HG03520 (cell line): ENCODE data around the gene PRPF19.
A peak's percentile ranks its signal among the peaks of the same experiment; 100 is the strongest.

ENCODE experiments used
- ATAC-seq: cut with Tn5 transposase; IDR thresholded peaks from one replicate; pipeline ENCODE4 v1.9.1; 2021; ENCODE audit warnings: mild to moderate bottlenecking, moderate library complexity; ENCODE audit not compliant: unreplicated experiment

Gene PRPF19

DNA sequence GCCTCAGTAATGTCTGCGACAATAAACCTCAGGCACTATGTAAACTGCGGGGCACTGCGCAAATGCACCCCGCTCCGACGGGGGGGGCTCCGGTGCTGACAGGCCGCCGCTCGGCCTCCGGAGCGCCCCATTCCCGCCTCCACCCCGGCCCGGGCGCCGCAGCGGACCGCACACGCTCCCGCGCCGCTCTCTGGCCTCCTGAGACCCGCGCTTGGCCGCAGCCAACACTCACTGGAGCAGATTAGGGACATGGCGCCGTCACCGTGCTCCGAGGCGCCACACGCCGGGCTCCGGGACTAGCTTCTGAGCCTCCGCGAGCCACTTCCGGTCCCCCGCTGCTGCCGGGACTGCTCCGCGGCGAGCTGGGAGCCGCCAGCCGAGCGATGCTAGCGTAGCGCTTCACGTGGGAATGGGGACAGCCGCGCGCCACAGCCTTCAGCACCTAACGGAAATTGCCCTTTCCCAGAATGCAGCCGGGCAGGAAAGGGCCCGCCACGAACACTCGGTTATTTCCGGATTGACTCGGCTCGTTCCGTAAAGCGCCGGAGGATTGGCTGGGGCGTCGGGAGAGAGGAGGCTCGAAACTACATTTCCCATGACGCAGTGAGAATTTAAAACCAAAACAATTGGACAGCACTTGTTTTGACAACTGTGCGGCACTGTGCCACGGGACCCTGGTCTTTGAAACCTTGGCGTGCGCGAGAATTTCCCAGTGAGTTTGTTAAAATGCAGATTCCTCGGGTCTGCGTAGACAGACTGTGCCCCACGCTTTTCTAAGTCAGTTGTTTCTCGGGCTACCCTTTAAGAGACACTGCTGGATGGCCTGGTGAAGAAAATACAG, at the start of gene PRPF19:
PRPF19 (minus strand) TSS at position 454 of the 841 bp plus-strand sequence; CDS start at position 251, 203 bp downstream.
- peak; percentile 67 for ATAC-seq

DNA sequence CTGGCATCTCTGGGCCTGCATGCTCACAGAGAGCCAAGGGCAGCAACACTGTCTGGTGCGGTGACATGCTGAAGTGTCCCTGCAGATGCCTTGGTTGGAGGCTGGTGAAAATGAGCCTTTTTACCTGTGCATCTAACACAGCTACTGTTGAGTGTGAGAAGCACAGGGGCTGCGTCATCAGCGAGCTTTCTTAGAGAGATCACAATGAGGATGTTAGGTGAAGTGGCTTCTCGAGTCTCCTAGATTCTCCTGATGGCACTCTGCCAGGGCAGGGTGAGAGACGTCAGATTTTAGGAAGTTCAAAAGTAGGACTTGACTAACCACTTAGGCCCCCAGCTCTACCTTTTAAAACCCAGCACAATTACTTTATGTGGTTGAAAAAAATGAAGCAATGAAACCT, 49.2 kb upstream of the PRPF19 start:
- ATAC-seq: no peak

DNA sequence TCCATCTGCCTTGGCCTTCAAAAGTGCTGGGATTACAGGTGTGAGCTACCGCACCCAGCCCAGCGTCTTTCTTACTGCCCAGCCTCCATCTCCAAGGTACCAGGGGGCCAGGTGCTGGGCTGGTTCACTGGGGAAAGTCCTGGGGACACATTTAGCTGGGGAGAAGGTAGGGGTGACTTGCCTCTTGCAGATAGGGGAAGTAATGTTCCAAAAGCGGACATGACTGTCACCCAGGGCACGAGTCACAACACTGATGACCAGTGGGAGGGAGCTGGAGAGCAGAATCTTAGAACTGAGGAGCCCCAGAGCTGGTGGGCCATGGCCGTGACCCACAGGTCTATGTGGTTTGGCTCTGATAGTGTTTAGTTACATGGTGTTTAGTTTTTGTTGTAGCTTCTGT, 48.0 kb upstream of the PRPF19 start:
- ATAC-seq: no peak

DNA sequence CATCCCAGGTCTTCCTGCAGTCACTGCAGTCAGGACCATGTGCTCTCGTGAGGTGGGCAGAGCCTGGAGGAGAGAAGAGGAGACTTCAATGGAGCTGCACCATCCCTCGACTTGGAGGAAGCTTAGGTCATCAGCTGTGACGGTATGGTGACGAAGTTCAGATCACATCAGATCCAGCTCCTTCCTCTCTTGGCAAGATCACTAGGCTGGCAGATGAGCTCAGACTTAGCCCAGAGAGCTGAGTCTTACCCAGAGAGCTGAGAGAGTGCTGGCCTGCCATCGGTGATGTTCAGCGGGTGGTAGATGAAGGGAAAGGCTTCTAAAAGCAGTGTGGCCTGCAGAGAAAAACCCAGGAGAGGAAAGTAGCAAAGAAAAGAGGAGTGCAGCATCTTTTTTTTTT, 47.4 kb upstream of the PRPF19 start:
- ATAC-seq: no peak

DNA sequence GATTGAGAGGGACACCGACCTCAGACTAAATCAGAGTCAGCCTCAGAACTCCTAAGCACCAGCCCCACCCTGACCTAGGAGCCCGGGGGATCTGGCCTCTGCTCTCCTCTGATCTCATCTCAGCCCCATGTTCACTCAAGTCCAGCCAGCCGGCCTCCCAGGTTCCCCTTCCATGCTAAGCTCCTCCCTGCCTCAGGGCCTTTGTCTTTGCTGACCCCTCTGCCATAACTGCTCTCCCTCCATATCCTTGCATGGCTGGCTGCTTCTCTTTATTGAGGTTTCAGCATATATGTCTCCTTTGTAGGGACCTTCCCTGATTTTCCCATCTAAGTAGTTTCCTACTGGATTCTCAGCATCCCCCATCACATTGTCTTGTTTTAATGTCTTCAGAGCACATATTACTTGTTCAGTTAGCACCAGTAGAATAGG, 46.4 kb upstream of the PRPF19 start:
- ATAC-seq: peak; percentile 15

DNA sequence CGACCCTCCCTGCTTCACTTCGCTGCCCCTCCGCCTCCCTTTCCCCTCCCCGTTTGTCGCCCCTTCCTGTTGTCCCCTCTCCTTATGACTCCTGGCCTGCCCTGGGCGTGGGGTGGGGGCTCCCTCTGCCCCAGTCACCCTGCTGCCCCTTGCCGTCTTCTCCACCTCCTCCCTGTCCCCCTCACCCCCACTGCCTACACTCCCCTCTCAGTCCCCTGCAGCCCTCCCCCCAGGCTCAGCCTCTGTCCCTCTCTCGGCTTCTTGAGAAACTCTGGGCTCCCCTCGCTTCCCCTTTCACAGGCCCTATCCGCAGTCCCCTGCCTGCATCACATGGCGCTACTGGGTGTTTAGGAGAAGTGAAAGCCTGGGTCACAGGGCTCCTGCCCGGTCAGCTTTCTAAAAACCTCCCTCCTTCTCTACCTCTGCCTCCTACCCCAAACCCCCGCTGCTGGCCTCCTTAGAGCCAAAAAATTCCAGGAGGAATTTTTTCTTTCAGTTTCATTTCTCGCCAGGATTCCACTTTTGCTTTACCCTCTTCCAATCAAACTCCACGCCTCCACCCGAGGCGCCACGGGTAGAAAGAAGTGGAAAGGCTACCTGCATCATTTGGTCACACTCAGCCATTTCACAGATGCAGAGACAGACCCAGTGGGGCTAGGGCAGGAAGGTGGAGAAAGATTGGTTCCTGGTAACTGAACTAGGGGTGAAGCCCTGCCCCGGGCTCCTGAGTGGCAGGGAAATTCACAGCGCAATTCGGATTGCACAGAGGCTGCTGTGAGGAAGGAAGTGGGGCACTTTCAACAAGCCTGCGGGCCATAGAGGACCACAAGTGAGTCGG, 45.7 kb upstream of the PRPF19 start, which contains the start of gene SLC15A3:
SLC15A3 (minus strand) TSS at position 273 of the 838 bp plus-strand sequence. CDS start 625 bp downstream, outside the sequence.
- ATAC-seq: peak; percentile 60

DNA sequence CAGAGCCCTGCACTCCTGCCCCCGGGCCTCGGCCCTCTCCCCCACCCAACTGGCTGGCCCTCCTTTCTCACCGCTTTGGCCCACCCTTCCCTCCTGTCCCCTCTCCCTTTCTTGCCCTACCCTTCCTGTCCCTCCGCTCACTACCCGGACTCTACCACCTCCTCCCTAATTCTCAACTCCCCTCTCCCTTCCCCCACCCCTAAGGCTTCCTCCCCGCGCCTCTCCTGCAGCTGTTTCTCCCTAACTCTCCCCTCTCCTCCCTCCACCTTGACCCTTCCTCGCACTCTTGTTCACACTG, 45.2 kb upstream of the PRPF19 start:
- no peak for ATAC-seq

DNA sequence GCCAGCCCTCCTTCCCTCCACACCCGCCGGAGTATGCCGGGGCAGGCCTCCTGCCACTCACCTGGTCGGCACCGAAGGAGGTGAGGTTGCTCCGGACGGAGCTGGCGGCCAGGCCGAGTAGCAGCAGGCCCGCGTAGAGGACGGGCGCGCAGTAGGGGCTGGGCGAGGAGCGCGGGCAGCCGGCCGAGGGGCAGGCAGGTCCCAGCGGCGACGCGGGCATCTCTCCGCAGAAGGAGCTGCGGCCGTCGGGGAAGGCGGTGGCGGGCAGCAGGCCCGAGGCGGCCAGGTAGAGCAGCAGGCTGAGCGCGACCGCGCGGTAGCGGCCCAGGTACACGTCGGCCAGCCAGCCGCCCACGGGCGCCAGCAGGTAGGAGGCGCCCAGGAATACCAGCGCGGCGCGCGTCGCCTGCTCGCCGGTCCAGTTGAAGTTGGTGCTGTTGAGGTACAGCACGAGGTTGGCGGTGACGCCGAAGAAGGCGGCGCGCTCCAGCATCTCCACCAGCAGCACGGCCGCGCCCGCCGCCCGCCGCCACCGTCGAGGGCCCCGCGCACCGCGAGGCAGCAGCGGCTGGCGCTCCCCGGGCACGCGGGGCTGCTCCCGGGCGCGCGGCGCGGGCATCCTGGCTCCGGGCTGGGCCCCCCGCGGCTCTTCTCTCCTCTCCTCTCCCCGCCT, 44.7 kb upstream of the PRPF19 start:
- ATAC-seq: no peak

DNA sequence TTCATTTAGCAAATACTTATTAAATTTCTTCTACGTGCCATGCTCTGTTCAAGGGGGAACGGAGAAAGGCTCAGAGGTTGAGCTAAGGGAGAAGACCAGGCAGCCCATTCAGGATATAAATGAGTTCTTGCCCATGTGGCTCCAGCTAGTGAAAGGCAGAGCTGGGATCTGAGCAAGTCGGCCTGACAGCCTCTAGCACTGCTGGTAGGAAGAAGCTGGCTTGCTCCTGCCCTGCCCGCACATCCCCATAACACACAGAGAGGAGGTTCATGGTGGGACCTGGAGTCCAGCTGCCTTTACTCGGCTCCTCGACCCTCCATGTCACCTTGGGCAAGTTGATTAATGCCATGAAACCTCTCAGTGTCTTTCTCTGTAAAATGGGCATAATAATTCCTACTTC, 43.6 kb upstream of the PRPF19 start:
- no peak for ATAC-seq

DNA sequence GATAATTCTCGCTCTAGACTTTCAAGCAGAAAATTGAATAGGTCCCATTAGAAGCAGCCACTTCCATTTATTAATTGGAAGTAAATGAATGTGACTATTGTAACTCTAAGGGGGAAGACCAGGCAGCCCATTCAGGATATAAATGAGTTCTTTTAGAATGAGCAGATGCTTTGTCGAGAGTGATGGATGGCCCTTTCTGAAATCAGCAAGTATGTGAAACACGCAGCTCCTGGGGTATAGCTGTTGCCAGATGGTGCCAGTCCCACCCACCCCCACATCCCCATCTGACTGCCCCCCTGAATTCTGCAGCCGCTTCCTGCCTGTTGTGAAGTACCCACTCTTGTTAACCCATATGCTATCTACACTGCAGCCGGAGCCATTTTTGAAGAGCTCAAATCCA, 41.9 kb upstream of the PRPF19 start:
- ATAC-seq: no peak

DNA sequence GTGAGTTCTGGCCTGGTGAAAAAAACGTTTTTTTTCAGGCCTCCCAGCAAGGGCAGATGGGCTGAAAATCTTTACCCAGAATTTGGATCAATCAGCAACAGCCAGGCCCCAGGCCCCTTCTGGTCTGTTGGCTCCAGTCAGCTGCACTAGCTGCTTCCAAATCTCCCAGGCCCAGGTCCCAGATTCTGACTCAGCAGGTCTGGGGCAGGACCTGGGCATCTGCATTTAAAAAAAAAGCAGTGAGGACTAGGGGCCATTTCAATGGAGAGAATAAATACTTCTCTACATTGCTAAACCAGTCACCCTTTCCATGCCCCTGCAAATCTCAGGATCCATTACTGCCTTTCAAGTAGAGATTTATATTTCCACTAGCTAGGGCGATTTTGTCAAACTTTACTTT, 41.3 kb upstream of the PRPF19 start:
- ATAC-seq: no peak

DNA sequence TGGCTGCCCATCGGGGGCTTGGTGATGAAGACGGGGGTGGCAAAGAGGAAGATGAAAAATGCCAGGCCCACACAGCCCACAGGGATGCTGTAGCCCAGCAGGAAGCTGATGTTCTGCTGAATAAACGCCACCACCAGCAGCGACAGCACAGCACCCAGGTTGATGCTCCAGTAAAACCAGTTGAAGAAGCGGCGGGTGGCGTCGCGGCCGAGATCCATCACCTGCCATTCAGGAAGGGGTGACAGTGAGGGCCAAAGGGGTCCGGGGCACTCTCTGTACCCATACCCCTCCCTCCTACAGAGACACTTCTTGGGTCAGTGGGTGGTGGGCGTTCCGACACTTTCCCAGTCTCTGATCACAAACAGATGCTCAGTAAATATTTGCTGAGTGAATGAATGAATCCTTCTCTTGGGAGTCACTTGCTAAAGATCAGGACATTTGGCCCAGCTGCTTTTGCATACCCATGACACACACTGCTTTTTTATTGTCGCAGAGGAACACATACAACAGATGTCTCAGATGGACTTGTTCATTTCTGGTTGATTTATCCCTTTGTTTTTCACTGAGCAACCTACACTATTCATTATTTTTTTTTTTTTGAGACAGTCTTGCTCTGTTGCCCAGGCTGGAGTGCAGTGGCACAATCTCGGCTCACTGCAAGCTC, 40.3 kb upstream of the PRPF19 start:
- no peak for ATAC-seq

DNA sequence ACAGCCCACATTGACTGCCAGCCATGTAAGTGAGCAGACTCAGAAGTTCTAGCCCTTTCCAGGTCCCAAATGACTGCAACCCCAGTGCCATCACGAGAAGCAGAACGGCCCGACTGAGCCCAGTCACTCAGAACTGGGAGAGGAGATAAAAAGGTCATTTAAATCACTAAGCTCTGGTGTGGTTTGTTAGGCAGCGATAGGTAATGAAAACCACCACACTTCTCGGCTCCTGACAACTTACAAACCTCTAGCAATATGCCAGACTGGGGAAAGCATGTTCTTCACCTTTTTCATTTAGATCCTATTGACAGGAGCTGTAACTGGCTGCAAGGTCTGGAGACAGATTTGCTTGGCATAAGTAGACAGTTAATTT, 38.9 kb upstream of the PRPF19 start:
- ATAC-seq: no peak

DNA sequence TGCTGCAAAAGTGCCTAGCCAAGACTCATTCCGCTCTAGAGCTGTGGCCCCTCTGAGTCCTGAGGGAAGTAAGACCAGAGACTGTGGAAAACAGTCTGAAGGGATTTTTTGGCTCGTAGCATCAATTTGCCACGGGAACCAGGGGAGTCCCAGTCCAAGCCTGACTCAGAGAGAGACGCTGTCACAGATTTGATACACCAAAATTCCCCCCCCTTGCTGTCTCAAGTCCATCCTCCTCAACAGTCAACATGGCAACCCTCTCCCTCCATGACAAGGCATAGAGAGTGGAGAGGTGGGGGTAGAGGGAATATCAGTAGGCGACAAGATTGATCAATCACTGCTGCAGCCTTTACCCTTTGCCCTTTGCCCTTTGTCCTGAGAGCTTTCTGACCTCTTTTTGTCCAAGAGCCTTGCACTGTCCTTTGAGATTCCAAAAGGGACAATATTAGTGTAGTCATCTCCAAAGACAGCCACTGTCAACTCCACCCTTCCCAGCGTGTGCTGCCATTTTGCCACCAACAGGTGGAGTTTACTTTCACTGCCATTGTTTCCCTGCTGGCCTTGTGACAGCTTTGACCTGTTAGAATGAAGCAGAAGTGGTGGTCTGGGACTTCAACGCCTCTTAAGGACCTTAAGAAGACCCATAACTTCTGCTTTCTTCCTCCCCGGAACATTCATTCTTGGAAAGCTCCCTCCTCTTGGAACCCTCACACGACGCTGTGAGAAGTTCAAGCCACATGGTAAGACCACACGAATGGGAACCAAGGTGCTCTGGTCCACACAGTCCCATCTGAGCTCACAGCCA, 38.3 kb upstream of the PRPF19 start:
- ATAC-seq: no peak

DNA sequence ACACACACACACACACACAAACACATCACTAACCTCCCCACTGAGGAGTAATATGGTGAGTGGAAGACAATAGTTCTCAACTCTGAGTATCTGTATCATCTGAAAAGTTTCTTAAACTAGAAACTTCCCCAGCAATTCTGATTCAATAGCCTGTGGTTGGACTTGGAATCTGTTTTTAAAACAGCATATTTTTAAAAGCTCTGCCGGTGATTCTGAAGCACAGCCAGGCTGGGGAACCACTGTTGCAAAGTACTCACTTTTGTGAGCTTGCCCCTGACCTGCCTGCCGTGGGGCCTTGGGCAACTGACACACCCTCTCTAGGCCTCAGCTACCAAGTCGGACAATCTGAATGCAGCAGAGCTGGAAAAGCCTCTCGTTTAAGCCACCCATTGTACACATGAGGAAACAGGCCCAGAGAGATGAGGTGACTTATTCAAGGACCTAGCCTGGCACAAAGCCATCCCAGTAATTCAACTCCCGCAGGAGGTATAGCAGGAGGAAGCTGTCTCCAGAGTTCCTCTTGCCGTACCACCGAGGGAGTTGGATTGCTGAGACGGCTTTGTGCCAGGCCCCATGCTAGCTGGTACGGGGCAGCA, 36.7 kb upstream of the PRPF19 start:
- ATAC-seq: no peak

DNA sequence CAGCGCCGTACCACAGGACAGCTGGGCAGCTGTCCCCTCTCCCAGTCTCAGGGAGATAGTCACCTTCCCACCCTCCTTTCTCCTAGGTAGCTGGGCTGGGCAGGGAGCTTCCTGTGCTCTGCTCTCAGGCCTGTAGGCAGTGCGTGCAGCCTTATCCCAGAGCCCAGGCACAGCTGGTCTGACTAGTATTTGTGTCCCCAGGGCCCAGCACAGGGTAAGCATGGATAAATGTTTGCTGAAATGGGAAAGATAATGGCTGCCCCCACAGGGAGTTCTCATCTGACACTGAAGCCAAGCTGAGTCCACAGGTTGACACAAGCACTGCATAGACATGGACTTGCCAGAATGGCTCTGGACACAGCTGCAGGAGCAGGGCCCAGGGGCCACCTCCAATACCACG, 35.8 kb upstream of the PRPF19 start:
- no peak for ATAC-seq

DNA sequence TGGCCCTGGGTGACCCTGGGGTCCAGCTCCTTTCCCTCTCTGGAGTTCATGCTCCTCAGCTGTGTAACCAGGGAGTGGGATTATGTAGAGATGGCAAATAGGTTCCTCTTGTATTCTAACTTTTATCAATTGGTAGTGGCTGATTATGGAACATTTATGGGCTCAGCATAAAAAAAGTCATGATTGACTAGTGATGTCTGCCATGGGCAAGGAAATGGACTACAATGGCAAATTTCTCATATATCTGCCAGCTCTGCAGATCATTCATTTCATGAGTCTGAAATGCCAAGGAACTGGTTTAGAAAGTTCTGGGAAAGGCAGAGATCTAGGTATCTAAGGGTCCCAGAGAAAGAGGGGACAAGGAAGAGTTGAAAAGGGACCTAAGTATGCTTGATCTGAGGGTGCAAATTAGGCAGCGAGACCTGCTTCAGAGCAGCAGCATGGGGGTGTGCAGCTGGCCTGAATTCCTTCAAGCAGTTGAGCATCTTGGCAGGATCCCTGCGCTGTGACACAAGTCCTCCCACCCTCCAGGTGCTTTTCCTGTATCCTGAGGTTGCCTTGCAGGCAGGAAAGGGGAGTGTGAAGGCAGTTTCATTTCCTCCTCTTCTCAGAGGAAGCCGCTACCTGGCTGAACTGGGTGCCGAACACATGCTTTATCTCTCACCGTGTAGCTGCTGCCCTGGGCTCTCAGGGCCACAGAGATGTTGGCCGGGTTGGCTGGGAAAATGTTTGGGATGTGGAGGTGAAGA, 35.2 kb upstream of the PRPF19 start:
- no peak for ATAC-seq

DNA sequence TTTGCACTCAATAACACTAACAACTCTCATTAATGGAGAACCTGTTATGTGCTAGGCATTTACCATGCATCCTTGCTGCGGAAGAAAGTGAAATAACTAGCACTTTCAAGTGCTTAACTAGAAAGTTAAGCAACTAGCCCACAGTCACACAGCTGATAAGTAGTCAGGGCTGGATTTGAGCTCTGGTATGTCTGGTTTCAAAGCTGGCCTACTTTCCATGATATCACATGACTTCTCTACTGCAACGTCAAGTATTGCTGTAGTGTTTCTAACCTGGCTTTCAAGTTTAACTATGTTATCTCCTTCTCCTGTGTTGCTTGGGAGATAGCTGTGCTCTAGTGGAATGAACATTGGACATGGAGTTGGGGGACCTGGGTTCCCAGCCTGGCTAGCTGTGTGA, 33.5 kb upstream of the PRPF19 start:
- no peak for ATAC-seq

DNA sequence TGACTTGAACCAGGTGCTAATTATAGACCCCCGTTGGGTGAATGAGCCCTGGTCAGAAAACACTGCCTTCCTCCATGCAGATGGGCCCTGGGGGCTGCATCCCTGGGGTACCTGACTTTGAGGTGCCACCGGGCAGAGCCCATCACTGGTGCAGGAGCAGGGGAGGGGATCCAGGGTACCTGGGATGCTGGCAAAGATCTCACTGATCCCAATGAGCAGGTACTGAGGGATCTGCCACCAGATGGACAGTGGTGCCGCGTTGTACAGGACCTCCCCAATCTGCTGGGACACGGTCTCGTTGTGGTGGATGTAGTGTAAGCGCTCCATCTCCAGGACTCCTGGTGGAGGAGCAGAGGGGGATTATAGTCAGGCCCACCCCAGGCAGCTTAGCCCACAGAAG, 32.9 kb upstream of the PRPF19 start:
- ATAC-seq: no peak
